PFSK-1 (cell line): ENCODE measurements around the gene FAM180A.

Experiments used
- FOXP2 ChIP-seq: optimal IDR thresholded peaks from 2 replicates; pipeline ENCODE3; 2011; ENCODE audit warnings: borderline replicate concordance, control low read depth, inconsistent platforms; ENCODE audit not compliant: insufficient read depth; ENCODE audit errors: extremely low read length, extremely low read depth
- POLR2AphosphoS5 ChIP-seq: IDR thresholded peaks from 2 replicates; pipeline ENCODE4 v1.6.1; 2012; ENCODE audit warnings: low read depth, mild to moderate bottlenecking, control low read depth, low read length, moderate library complexity
- REST ChIP-seq, 2 experiments: IDR thresholded peaks; 2 replicates each; pipeline versions ENCODE4 v1.6.1 to v1.8.0; 2011 to 2012; ENCODE audit warnings: low read depth in 2 of 2, low read length in 2 of 2, control low read depth in 1 of 2, inconsistent platforms in 1 of 2, mild to moderate bottlenecking in 1 of 2, moderate library complexity in 1 of 2; ENCODE audit not compliant: insufficient read depth in 1 of 2
- SIN3A ChIP-seq: IDR thresholded peaks from 2 replicates; pipeline ENCODE4 v1.6.1; 2012; ENCODE audit warnings: mild to moderate bottlenecking, low read length, moderate library complexity, borderline replicate concordance; ENCODE audit not compliant: insufficient read depth
- TAF1 ChIP-seq: IDR thresholded peaks from 2 replicates; pipeline ENCODE4 v1.6.1; 2012; ENCODE audit warnings: low read length, control low read depth, borderline replicate concordance; ENCODE audit not compliant: insufficient read depth

FAM180A gene

DNA sequence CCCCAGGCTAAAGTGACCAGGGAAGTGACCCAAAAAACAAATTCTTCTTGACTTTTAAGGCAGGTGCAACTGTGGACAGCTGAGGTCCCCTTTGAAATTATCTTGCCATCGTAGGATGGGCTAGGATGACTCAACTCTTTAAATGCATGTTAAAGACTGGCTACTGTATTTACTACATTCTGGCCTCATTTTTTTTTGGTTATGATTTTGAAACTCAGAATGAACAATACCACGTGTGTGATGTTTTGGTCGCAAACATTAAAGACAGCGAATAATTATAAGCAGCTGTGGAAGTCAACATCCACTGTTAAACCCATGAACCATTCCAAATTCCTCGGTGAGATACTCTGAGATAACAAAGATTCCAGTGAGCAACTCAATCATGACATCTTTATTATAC lies 19.4 kb downstream of the FAM180A start:
- TF ChIP-seq FOXP2 (no peak), REST (IDR thresholded peaks at IDR 0.05; ENCODE audit: insufficient read depth in 1 of 2, low read depth in 2 of 2, low read length in 2 of 2) (no peak), TAF1 (no peak), POLR2AphosphoS5 (no peak), SIN3A (no peak)

DNA sequence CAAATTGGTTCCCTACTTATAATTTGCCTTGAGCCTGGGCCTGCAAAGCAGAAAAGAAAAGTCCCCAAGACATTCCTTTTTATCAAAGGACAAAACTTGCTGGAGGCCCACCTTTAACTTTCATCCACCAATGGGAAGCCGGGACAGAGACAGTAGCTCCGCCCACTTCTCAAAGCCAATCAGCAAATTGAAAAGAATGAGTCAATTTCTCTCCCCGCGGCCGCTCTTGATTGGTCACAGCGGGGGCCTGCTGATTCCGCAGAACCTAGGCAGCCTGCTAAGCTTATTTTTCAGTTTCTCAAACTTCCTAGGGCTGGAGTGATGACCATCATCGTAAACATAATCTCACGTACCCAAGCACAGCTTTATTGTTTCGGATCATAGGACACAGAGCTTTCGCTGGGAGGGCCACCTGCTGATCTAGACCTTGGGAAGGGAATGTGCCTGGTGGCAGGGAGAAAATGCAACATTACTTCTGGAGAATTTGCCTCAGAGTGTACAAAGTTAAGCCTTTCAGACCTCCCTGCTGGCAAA lies 20.4 kb downstream of the FAM180A start, which contains the start of gene SLC13A4:
Gene SLC13A4, minus strand, starts transcription at position 51 of the 534 bp plus-strand sequence. CDS start 690 bp downstream, outside the sequence.
- no peak for TF ChIP-seq SIN3A
- TF ChIP-seq TAF1: no peak
- no peak for TF ChIP-seq FOXP2
- TF ChIP-seq POLR2AphosphoS5: no peak

- TF ChIP-seq FOXP2: no peak
- no peak for TF ChIP-seq SIN3A
- no peak for TF ChIP-seq TAF1
- no peak for TF ChIP-seq REST (IDR thresholded peaks at IDR 0.05; ENCODE audit: insufficient read depth in 1 of 2, low read depth in 2 of 2, low read length in 2 of 2)
- TF ChIP-seq POLR2AphosphoS5: no peak
These were observed 21.5 kb downstream of the FAM180A start for GRCh38 chr7:135726911-135727673.

- TF ChIP-seq TAF1: no peak
These were observed 22.3 kb downstream of the FAM180A start for GRCh38 chr7:135726276-135726788.

- TF ChIP-seq POLR2AphosphoS5: no peak
- no peak for TF ChIP-seq SIN3A
- TF ChIP-seq REST (IDR thresholded peaks at IDR 0.05; ENCODE audit: insufficient read depth in 1 of 2, low read depth in 2 of 2, low read length in 2 of 2): no peak
- no peak for TF ChIP-seq TAF1
- no peak for TF ChIP-seq FOXP2
These were observed 25.2 kb downstream of the FAM180A start for GRCh38 chr7:135723411-135723810.
